Iris pigment epithelial cell (primary cell): ENCODE data around the gene AKAP10.
"Not testable (repeated sequence)": the region's sequence is repeated elsewhere in the genome, so short reads cannot be mapped to it uniquely, and the experiment has no call there.

Experiments
- DNase-seq: peaks from one replicate; pipeline ENCODE4 v3.0.0-alpha.2; 2011; ENCODE audit warnings: low read depth

AKAP10 gene

GRCh38 chr17:19867079-19867328 is 110.6 kb downstream of the AKAP10 start:
- DNase-seq: peak; percentile 68

GRCh38 chr17:19865021-19865420 is 112.6 kb downstream of the AKAP10 start:
- DNase-seq: no peak

- not testable (repeated sequence) for DNase-seq
These were observed 116.9 kb downstream of the AKAP10 start for GRCh38 chr17:19860647-19861177.

DNA sequence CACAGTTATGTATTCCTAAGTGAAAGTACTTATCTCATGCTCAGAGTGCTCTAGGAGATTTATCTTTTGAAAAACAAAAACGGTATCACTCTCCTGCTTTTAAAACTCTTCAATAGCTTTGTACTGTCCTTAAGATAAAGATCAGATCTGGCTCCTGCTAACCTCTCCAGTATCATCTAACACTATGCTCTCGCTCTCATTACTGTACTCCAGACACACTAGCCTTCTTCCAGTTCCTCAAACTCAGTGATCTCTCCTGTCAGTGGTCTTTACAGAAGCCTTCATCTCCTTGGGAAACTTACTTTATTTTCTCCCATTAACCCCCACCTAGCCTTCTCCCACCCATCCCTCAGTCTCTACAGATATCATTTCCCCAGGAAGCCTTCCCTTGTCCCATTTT is 120.0 kb downstream of the AKAP10 start:
- no peak for DNase-seq
